NCI-H2196 treated with DMSO at 0.1 percent for 48 hours (cell line): ENCODE measurements around the gene EMP1.

Source experiments
- DNase-seq: peaks from one replicate; lab custom pipeline; 2025; ENCODE audit not compliant: unreplicated experiment; lab: John Stamatoyannopoulos, UW

Gene EMP1

GRCh38 chr12:13171921-13172859, 24.3 kb upstream of the EMP1 start:
- no peak for DNase-seq

- DNase-seq, result no peak
These were observed 23.3 kb upstream of the EMP1 start for GRCh38 chr12:13173012-13173932.

DNA sequence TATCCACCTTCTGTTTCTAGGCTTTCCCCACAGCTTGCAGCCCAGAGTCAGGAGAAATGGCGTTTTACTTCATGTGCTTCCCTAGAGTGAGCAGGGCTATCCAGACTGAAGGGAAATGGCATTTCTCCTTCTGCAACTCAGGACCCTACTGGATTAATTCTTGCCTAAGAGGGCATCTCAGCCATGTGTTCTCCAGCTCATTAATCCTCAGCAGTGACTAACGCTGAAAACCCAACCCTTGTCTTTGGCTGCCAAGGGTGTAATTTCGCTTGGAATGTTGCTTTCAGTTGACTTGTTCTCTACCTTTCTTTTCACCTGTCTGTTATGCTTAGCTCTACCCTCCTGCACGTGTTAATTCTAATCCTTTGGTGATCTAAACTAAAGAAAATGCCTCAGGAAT, 21.0 kb upstream of the EMP1 start:
- DNase-seq, result no peak

DNA sequence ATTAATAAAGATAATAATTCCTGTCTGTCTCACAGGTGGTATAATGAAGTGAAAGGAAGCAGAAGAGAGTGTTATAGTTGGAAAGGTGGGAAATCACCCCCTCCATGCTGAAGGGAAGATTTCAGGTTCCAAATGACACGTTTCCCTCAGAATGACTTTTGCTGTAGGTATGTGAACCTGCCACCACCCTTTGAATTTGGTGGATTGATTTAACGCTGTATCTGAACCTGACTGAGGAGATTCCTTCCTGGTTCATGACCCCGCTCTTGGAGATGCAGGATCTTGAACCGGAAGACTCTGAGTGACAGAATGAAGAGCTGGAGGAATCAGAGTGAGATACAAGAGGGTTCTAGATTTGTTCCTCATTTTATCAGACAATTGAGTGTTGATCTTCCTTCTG, 20.3 kb upstream of the EMP1 start:
- DNase-seq, result no peak

DNA sequence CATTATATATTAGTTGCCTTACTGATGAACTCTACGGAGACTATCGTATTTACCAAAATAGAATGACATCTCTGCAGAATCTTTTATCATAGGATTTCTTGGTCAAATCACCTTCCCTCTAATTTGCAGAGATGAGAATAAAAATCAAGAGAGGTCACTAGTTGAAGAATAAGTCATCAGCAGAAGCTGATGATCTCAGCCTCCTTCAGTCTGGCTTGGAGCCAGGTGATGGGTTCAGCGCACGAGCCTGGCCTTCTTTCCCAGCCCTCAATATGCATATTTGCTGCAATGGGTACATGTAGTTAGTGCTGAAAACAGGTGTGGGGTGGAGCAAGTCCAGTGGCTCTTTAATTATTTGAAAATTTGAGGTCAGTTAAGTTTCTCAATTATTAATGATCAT, 19.2 kb upstream of the EMP1 start:
- no peak for DNase-seq

GRCh38 chr12:13177906-13178305, 18.6 kb upstream of the EMP1 start:
- no peak for DNase-seq

DNA sequence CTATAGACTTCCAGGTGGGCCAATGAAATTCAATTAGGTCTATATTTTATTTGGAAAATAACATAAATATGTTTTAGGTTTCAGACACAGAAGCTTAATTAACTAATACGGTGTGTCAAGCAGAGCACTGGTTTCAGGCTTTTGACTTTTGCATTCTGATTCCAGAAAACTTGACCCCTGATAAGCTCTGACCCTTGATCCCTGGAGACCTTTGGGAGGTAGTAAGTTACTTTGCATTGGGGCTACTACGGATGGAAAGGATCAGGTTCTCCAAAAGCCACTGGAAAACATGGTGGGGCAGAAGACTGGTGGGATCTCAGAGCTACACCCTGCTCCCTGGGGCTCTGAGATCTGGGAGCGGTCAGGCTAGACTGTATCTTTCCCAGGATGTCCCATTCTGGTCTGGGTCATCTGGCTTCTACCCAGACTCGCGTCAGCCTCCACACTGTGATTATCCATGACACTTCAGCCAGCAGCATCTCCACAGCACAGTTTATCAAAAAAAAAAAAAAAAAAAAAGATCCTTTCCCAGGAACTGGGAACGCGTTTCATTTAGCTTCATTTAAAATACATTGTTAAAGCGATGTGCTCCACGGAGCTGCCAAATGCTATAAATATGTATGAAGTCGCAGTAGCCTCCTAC, 17.8 kb upstream of the EMP1 start:
- DNase-seq, result no peak

- no peak for DNase-seq
These were observed 17.1 kb upstream of the EMP1 start for GRCh38 chr12:13179211-13180074.

DNA sequence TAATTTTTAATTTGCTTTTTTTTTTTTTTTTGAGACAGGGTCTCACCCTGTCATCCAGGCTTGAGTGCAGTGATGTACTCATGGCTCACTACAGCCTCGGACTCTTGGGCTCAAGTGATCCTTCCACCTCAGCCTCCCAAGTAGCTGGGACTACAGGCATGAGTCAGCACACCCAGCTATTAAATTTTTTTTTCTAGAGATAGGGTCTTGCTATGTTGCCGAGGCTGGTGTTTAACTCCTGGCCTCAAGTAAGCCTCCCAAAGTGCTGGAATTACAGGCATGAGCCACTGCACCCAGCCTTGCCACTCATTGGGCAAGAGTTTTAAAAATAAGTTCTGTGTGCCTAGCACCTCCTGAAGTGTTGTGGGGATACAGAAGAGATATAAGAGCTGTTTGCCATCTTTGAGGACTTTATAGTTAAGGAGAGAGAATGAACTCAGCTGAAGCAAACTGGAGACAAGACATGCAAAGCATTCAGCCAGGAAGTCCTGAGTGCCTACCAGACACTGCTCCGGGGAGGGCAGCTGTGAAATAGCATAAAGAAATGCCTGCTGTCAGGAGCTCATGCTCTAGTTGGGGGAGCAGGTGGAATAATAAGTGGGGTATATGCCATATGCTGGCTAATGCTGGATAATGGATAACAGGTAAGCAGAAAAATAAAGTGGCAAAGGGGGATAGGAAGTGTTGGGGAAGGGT, 15.0 kb upstream of the EMP1 start:
- no peak for DNase-seq

GRCh38 chr12:13182881-13183280, 13.6 kb upstream of the EMP1 start:
- no peak for DNase-seq

DNA sequence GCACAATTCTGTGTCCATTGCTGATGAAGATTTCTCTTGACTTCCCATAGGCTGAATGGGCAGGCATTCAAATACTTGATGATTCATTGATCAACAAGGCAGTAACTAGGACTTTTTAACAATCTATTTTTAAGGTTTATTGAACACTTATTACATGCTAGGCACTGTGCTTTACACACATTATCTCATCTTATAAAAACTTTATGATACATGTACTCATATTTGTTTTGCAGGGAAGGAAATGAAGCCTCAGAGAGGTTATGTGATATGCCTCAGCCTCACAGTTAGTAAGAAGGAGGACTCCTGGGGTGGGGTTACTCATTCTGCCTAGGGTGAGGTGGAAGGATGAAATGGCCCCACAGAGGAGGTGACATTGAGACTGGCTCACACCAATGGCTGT, 12.9 kb upstream of the EMP1 start:
- no peak for DNase-seq

DNA sequence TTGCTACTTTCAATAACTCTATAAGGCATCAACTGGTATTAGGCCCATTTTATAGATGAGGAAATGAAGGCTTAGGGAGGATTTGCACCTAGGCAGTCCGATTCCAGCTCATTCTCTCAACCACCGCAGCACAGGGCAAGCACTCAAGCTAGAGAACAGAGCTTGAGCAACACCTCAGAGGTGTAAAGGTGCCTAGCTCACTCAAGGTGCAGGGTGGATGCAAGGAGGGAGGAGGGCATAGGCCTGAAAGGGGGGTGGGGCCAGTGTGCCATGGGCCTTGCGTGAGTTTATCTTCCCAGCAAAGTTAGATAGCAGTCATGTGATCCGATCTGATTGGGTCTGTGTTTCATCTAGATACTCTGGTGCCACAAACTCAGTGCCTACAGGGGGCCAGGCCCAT, 10.2 kb upstream of the EMP1 start:
- DNase-seq, result no peak

- no peak for DNase-seq
These were observed 9.1 kb upstream of the EMP1 start for GRCh38 chr12:13187399-13187798.

GRCh38 chr12:13189264-13189663, 7.3 kb upstream of the EMP1 start:
- DNase-seq, result no peak

- DNase-seq, result no peak
These were observed 6.3 kb upstream of the EMP1 start for GRCh38 chr12:13190275-13190674.

GRCh38 chr12:13192719-13193118, 3.8 kb upstream of the EMP1 start:
- no peak for DNase-seq

GRCh38 chr12:13193505-13194231, 2.9 kb upstream of the EMP1 start:
- DNase-seq, result no peak

DNA sequence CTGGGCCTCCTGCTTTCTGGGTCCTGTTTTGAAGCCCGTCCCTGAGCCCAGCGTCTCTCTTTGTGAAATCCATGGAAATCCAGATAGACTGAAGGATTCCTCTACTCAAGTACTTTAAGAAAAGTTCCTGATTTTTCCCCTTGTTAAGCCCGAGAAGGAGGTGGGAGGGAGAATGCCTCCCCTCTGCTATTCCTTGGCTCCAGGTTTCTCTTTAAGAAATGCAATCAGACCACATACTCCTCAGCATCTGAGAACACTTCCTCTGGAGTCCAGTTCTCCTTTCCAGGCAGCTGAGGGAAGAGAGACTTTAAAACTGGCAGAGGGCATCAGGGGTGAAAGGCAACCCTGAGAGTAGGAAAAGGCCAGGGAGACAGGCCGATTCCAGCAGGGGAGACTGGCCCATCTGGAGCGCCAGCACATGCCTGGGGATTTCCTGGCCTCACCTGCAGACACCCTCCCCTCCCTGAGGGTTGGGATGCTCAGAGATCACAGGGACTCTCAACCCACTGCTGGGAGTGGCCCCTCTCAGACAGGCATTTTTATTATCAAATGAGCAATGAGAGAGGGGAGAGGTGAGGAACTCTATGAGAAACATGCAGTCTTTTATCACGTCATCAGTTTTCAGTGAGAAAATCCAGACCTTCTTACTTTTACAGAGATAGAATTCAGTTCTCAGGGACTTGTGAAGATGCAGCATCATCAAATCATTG, 2.0 kb upstream of the EMP1 start:
- DNase-seq, result no peak

DNA sequence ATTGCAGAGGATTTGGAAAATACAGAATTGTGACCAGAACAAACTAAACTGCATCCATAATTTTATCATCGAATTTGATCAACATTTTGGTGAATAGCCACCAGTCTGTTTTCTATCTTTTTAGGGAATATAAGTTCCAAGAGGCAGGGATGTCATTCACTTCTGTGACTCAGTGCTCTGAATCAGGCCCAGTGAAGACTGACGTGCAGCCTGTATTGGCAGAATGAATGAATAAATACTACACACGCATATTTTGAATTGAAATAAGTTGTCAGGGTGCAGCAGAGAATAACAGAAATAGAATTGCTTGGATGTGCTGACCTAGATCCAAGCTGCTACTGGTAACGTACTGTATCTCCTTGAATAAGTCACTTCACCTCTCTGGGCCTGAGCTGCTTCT, 1.3 kb upstream of the EMP1 start:
- DNase-seq, result no peak
